Panc1 (cell line): ENCODE data around the gene TARS1. TPM values are rescaled to one million over a fixed set of nuclear protein-coding genes. Genes with fewer than 3 reads are reported as not detected.

Source experiments
- ATAC-seq: fragments of 200-7000 bp; cut with Tn5 transposase; 2 replicates; pipeline ENCODE4 v1.9.1; 2020; ENCODE audit warnings: mild to moderate bottlenecking, moderate library complexity
- BruUV-seq: library from RNA; stranded (reverse); fragments of 400-500 nt; replicated peaks from 2 replicates; lab custom pipeline; 2021; lab: Mats Ljungman, UMichigan
- CTCF ChIA-PET: fragments of 300-600 bp; sonication (Branson Sonifier 250); formaldehyde crosslinking; loops from one replicate; lab custom pipeline; 2022; ENCODE audit warnings: antibody characterized with exemption; lab: Charles Lee
- POLR2A ChIA-PET: fragments of 300-600 bp; sonication (Branson Sonifier 250); formaldehyde crosslinking; loops from one replicate; lab custom pipeline; 2022; ENCODE audit warnings: antibody characterized with exemption; lab: Charles Lee
- DNase-seq: peaks from one replicate; pipeline ENCODE4 v3.0.0-alpha.2; 2010; ENCODE audit warnings: low read depth, low spot score
- H3K27ac ChIP-seq: 2 replicates; pipeline ENCODE4 v1.5.1; 2011; ENCODE audit warnings: mild to moderate bottlenecking, low read length, inconsistent platforms
- H3K27me3 ChIP-seq: fragments of 200-500 bp; sonication (Bioruptor generic); 2 replicates; pipeline ENCODE4 v1.6.0; 2014; ENCODE audit warnings: low read length, inconsistent platforms; ENCODE audit not compliant: control insufficient read depth, insufficient read depth
- H3K36me3 ChIP-seq: fragments of 200-500 bp; sonication (Bioruptor generic); 2 replicates; pipeline ENCODE4 v1.5.1; 2014; ENCODE audit warnings: inconsistent platforms, mild to moderate bottlenecking, low read length, moderate library complexity; ENCODE audit not compliant: control insufficient read depth, insufficient read depth
- H3K4me1 ChIP-seq: 2 replicates; pipeline ENCODE4 v1.5.1; 2011; ENCODE audit warnings: inconsistent platforms, mild to moderate bottlenecking, low read length, moderate library complexity; ENCODE audit not compliant: control insufficient read depth, insufficient read depth
- H3K4me3 ChIP-seq, 2 experiments: 2 replicates each; pipeline ENCODE4 v1.5.1; 2011 to 2012; ENCODE audit warnings: low read depth in 2 of 2, low read length in 2 of 2, mild to moderate bottlenecking in 2 of 2, inconsistent platforms in 1 of 2, moderate library complexity in 1 of 2
- H3K9me3 ChIP-seq: fragments of 200-500 bp; sonication (Bioruptor generic); 2 replicates; pipeline ENCODE4 v1.5.1; 2014; ENCODE audit warnings: low read depth, mild to moderate bottlenecking, inconsistent platforms, low read length, moderate library complexity; ENCODE audit not compliant: control insufficient read depth, insufficient read depth
- CTCF ChIP-seq: fragments of 450-650 bp; IDR thresholded peaks from 2 replicates; pipeline ENCODE4 v1.5.1; 2017; ENCODE audit warnings: mild to moderate bottlenecking
- POLR2AphosphoS5 ChIP-seq: IDR thresholded peaks from 2 replicates; pipeline ENCODE4 v1.6.1; 2012; ENCODE audit warnings: mild to moderate bottlenecking, low read depth, low read length, moderate library complexity
- REST ChIP-seq, 2 experiments: IDR thresholded peaks; 2 replicates each; pipeline ENCODE4 v1.6.1; 2011 to 2012; ENCODE audit warnings: low read depth in 2 of 2, control low read depth in 1 of 2, low read length in 1 of 2, mild to moderate bottlenecking in 1 of 2, moderate library complexity in 1 of 2; ENCODE audit not compliant: insufficient read depth in 1 of 2
- SIN3A ChIP-seq: IDR thresholded peaks from 2 replicates; pipeline ENCODE4 v1.6.1; 2012; ENCODE audit warnings: low read depth, mild to moderate bottlenecking, low read length, moderate library complexity, borderline replicate concordance; ENCODE audit not compliant: insufficient read depth
- TCF7L2 ChIP-seq: IDR thresholded peaks from 2 replicates; pipeline ENCODE4 v1.6.1; 2011; ENCODE audit warnings: mild to moderate bottlenecking, low read depth, low read length, inconsistent platforms
- in situ Hi-C: cut with HindIII; loops from 2 replicates; pipeline ENCODE4 v1.10.0; 2016; ENCODE audit warnings: low sequenced_read_pairs, low pct_unique_long_range_greater_than_20kb
- intact Hi-C: fragments of 100-400 bp; cut with micrococcal nuclease; formaldehyde crosslinking; loops from one replicate; pipeline ENCODE4 v1.10.0; 2022; ENCODE audit not compliant: unreplicated experiment
- total RNA-seq: library from RNA; stranded (reverse); gene quantifications from one replicate; pipeline ENCODE4 v1.2.1, GENCODE V29; 2021; ENCODE audit not compliant: unreplicated experiment

TARS1 gene
- total RNA-seq, 1 experiment from 2014 or later, result 258 TPM

GRCh38 chr5:33409435-33410170 lies 31.2 kb upstream of the TARS1 start:
- ATAC-seq (no peak), DNase-seq (no peak)
- H3K27ac ChIP-seq, result no peak overlapping the region
- ChIA-PET POLR2A (no interaction called here), CTCF (no interaction called here)
- BruUV-seq, result no TSS peak
- no peaks in the 10 kb centered on the region for H3K9me3 ChIP-seq
- H3K27me3 ChIP-seq, result no peaks in the 10 kb centered on the region
- TF ChIP-seq TCF7L2, result no peak
- TF ChIP-seq POLR2AphosphoS5, result no peak
- TF ChIP-seq REST (IDR thresholded peaks at IDR 0.05; ENCODE audit: insufficient read depth in 1 of 2, low read depth in 2 of 2, low read length in 1 of 2), result no peak
- no peak for TF ChIP-seq SIN3A
- no peak for TF ChIP-seq CTCF
- H3K36me3 ChIP-seq, result no peaks in the 10 kb centered on the region
- in situ Hi-C loops, result no loop called here
- H3K4me1 ChIP-seq, result no peaks in the 10 kb centered on the region
- intact Hi-C loops, result no loop called here
- no peak overlapping the region for H3K4me3 ChIP-seq

GRCh38 chr5:33410221-33410620 lies 30.5 kb upstream of the TARS1 start:
- Histone ChIP-seq H3K27me3 (no peaks in the 10 kb centered on the region), H3K4me3 (no peak overlapping the region), H3K27ac (no peak overlapping the region), H3K4me1 (no peaks in the 10 kb centered on the region), H3K36me3 (no peaks in the 10 kb centered on the region), H3K9me3 (no peaks in the 10 kb centered on the region)
- POLR2A ChIA-PET, result no interaction called here
- ATAC-seq (no peak), DNase-seq (no peak)
- in situ Hi-C loops, result no loop called here
- CTCF ChIA-PET, result no interaction called here
- no TSS peak for BruUV-seq
- intact Hi-C loops, result no loop called here
- no peak for TF ChIP-seq POLR2AphosphoS5

GRCh38 chr5:33411498-33411897 lies 29.3 kb upstream of the TARS1 start:
- Histone ChIP-seq H3K4me1 (no peaks in the 10 kb centered on the region), H3K36me3 (no peaks in the 10 kb centered on the region), H3K27ac (no peak overlapping the region), H3K4me3 (no peak overlapping the region), H3K9me3 (no peaks in the 10 kb centered on the region), H3K27me3 (no peaks in the 10 kb centered on the region)
- ATAC-seq (no peak), DNase-seq (no peak)
- BruUV-seq, result no TSS peak
- in situ Hi-C loops, result no loop called here
- no peak for TF ChIP-seq SIN3A
- TF ChIP-seq POLR2AphosphoS5, result no peak
- TF ChIP-seq TCF7L2, result no peak
- TF ChIP-seq CTCF, result no peak
- no peak for TF ChIP-seq REST (IDR thresholded peaks at IDR 0.05; ENCODE audit: insufficient read depth in 1 of 2, low read depth in 2 of 2, low read length in 1 of 2)
- intact Hi-C loops, result no loop called here
- ChIA-PET POLR2A (no interaction called here), CTCF (no interaction called here)
